AG10803 (cell line): ENCODE measurements around the gene PLCH1.
A peak's percentile ranks its signal among the peaks of the same experiment; 100 is the strongest.
"Not testable (repeated sequence)": the region's sequence is repeated elsewhere in the genome, so short reads cannot be mapped to it uniquely, and the experiment has no call there.

Source experiments
- DNase-seq: peaks from one replicate; pipeline ENCODE4 v3.0.0; 2010; ENCODE audit warnings: low read depth
- H3K4me3 ChIP-seq: 2 replicates; pipeline ENCODE4 v1.5.1; 2011; ENCODE audit warnings: mild to moderate bottlenecking, low read length, control low read depth
- TF ChIP-seq, protein P1 (sequence below): conservative IDR thresholded peaks from 2 replicates; pipeline ENCODE4 v1.5.1; 2011; ENCODE audit warnings: mild to moderate bottlenecking, low read length, control low read depth, inconsistent platforms

PLCH1 gene

DNA sequence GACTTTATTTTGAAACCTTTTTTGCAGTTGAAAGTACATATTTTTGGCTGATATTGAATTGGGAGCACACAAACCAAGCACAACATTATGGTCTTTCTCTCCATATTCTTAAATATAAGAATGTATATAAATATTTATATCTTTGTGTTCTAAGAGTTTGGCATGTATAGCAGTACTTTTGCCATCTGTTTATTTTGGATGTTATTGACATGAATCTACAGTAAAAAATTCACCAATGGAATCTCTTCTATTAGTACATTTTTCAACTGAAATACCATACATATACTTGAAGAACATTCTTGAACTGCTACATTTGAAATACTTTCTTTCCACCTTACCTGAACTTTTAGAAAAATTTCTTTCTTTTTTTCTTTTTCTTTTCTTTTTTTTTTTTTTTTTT, 342.2 kb downstream of the PLCH1 start:
- TF ChIP-seq, protein P1, sequence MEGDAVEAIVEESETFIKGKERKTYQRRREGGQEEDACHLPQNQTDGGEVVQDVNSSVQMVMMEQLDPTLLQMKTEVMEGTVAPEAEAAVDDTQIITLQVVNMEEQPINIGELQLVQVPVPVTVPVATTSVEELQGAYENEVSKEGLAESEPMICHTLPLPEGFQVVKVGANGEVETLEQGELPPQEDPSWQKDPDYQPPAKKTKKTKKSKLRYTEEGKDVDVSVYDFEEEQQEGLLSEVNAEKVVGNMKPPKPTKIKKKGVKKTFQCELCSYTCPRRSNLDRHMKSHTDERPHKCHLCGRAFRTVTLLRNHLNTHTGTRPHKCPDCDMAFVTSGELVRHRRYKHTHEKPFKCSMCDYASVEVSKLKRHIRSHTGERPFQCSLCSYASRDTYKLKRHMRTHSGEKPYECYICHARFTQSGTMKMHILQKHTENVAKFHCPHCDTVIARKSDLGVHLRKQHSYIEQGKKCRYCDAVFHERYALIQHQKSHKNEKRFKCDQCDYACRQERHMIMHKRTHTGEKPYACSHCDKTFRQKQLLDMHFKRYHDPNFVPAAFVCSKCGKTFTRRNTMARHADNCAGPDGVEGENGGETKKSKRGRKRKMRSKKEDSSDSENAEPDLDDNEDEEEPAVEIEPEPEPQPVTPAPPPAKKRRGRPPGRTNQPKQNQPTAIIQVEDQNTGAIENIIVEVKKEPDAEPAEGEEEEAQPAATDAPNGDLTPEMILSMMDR, result no peak
- no peak for DNase-seq
- no peak overlapping the region for H3K4me3 ChIP-seq

DNA sequence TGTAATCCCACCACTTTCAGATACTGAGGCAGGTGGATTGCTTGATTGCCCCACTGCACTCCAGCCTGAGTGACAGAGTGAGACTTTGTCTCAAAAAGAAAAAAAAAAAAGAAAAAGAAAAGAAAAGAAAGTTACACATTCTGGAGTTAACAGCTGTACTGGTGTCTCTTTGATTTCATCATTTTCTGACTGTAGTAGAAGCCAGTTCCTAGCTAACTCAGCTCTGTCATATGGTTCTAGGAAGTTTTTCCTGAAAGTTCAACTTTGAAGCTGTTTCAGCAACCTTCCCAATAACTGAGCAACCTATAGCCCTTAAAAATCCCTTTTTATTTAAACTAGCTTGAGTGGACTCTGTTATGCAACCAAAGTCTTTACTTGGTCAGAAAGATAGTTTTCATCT, 346.8 kb downstream of the PLCH1 start:
- no peak overlapping the region for H3K4me3 ChIP-seq
- DNase-seq, result peak; percentile 45
- TF ChIP-seq, protein P1, result no peak

DNA sequence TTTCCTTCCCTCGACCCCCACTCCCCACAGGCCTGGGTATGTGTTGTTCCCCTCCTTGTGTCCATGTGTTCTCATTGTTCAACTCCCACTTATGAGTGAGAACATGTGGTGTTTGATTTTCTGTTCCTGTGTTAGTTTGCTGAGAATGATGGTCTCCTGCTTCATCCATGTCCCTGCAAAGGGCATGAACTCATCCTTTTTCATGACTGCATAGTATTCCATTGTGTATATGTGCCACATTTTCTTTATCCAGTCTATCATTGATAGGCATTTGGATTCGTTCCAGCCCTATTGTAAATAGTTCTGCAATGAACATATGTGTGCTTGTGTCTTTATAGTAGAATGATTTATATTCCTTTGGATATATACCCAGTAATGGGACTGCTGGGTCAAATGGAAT, 350.0 kb downstream of the PLCH1 start:
- not testable (repeated sequence) for H3K4me3 ChIP-seq, DNase-seq

DNA sequence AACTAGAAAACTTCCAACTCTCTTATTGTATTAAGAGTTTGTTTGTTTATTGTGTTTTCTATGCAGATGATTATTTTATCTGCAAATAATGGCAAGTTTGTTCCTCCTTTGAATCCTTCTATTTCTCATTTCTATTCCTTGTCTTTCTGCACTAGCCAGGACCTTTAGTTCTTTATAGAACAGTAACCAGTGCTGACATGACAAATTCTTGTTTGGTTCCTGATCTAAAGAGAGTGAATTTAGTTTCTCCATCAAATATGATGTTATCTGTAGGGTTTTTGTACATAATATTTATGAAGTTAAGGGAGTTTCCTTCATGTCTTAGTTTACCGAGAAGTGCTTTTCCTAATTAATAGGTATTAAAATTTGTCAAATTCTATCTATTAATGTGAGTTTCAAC, 350.6 kb downstream of the PLCH1 start:
- DNase-seq, result no peak
- no peak overlapping the region for H3K4me3 ChIP-seq
- TF ChIP-seq, protein P1, result no peak

DNA sequence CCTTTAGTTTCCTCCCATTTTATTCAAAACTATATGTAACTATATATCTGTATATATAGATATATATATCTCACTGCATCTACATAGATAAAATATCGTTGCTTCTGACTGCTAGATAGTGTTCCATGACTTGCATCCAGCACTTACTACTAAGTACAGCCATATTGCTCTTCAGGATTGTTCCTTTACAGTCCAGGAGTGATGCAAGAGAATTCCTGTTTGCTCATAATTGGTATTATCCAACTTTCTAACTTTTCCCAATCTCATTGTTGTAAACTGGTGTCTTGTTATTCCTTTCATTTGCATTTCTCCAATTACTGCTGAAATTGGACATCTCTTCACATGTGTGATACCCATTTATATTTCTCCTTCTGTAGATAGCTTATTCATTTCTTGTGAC, 351.6 kb downstream of the PLCH1 start:
- DNase-seq, result peak; percentile 36
- H3K4me3 ChIP-seq, result no peak overlapping the region
- TF ChIP-seq, protein P1, result no peak

DNA sequence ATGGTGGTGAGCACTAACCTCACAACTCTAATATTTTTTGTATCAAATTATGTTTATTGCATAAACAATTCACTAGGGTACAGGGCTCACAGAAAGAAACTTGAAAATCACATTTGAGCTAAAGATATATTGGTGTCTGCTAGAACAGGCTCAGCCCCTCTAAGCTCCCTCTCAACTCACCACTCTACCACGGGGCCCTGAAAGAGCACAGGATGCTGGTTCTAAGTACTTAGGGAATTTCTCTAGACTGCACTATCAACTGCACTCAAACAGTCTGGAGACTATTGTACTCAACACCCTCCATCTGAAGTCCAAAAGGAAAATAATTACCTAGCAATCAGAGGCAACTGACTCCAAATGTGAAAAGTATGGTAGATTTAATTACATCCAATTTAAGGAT, 352.7 kb downstream of the PLCH1 start:
- TF ChIP-seq, protein P1, result no peak
- no peak for DNase-seq
- no peak overlapping the region for H3K4me3 ChIP-seq

DNA sequence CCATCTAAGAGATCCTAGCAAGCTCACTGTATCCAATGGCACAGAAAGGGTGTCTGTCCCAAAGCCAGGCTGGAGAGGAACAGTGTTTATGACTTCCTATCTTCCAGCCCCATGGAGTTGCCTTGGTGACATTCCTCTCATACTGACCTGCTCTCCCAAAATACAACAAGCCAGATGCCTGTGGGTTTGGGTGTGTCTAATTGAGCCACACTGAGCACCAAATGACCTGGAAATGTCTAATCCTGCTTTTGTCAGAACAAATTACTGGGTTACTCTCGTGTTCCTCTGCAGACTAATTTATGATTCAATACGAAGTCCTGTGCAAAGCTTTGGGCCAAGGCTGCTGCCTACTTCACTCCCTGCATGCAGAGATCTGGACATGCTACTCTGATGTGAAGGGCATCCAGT, 353.3 kb downstream of the PLCH1 start:
- no peak overlapping the region for H3K4me3 ChIP-seq
- DNase-seq, result peak; percentile 99
- TF ChIP-seq, protein P1, result no peak

DNA sequence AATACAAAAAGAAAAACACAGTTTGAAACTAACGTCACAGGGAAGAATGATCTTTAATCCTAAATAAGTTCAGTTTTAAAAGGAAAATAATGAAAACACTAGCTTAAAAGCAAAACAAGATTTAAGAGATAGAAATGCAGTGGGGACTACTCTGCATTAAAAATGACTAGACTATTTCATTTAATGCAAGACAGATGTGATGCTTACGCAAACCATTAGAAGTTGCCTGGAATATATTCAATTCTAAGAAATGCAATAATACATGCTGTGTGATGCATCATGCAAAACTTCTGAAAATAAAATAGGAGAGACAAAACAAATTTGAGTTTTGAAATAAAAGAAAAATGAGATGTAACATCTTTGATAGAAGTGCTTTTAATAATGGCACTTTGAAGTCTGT, 353.8 kb downstream of the PLCH1 start:
- DNase-seq, result peak; percentile 94
- TF ChIP-seq, protein P1, result no peak
- H3K4me3 ChIP-seq, result no peak overlapping the region
